DMS79 treated with DMSO at 0.1 percent for 48 hours (cell line): Measurements from ENCODE around the gene PFDN5.
"Not testable (repeated sequence)": the region's sequence is repeated elsewhere in the genome, so short reads cannot be mapped to it uniquely, and the experiment has no call there.

Experiments
- DNase-seq: peaks from one replicate; lab custom pipeline; 2025; lab: John Stamatoyannopoulos, UW

PFDN5 gene

DNA sequence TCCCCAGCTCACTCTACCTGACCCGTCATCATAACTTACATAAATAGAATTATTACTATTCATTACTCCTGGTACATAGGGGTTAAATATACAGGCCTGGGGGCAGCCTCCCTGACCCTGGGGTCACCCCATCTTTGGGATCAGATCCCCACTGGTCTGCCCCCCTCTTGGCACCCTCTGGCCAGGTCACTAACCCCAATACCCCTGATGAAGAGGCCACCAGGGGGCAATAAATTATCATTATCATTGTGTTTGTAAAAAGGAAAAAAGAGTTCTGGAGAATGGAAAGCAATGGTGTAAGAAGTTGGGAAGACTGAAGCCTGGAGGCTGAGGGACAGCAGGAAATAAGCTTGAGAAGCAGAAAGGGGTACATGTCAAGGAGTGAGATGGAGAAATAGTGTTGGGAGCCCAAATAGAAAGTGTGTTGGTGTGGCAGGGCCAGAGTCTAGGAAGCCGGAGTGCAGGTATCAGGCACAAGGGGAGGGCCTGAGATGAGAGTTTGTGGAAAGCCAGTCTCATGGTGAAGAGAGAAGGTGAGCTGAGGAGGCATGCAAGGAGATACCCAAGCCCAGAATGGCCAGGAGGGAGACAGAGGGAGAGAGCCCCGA lies 32.2 kb downstream of the PFDN5 start:
- no peak for DNase-seq

DNA sequence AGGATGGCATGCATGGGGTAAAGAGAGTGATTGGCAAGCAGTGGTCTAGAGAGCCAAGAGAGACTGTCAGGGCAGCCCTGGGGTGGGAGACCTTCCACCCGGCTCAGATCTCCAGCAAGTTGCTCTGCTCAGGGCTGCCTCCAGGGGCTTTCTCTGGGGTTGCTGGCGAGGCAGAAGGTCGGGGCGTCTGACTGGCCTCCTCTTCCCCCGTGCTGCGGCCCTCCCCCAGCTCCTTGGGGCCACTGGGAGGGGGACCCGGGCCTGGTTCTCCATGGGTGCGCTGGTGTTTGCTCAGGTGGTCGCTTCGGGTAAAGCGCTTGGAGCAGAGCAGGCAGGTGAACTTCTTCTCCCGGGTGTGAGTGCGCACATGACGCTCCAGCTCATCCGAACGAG lies 32.7 kb downstream of the PFDN5 start:
- no peak for DNase-seq

DNA sequence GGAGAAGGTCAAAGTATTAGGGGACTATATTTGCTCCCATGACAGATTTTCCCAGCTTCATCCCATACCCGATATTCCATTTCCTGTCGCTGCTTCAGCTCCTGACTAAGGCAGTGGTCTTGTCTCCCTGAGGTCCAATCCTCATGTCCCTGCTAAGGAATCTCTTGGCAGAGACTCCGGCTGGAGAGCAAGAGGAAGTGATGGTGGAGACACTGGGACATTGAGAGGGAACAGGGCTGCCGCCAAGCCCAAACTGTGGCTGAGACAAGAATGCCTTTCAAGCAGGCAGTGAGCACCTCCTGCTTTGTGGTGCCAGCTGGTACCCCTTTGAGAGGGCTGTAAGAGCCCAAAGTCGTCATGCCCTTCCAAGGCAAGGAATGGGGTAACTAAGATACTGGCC lies 35.3 kb downstream of the PFDN5 start:
- DNase-seq, result no peak

DNA sequence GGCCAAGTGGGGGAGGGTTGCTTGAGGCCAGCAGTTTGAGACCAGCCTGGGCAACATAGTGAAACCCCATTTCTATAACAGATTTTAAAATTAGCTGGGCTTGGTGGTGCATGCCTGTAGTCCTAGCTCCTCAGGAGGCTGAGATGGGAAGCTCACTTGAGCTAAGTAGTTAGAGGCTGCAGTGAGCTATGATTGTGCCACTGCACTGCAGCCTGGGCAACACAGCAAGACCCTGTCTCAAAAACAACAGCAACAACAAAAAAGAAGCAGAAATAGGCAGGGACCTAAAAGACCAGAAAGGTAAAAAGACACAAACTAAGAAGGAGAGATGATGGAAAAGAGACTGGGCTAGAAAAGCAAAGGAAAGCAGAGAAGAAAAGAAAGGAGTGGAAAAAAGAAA lies 37.0 kb downstream of the PFDN5 start:
- DNase-seq, result not testable (repeated sequence)

DNA sequence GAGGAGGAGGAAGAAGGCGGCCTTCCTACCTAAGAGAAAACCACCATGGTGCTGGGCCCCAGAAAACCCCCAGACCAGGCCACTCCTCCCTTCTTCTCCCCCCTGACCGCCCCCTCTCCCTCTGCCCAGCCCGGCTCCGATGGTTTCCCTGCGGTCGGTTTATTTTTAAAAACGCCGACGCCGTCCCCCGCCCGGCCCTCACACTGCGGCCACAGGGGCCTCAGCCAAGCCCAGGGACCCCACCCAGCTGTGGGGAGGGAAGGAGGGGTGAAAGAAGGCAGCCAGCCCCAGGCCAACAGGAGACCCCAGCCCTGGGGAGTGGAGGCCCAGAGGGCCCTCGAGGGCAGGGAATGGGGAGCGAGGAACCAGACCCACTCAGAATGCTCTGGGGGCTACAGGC lies 37.4 kb downstream of the PFDN5 start:
- no peak for DNase-seq

DNA sequence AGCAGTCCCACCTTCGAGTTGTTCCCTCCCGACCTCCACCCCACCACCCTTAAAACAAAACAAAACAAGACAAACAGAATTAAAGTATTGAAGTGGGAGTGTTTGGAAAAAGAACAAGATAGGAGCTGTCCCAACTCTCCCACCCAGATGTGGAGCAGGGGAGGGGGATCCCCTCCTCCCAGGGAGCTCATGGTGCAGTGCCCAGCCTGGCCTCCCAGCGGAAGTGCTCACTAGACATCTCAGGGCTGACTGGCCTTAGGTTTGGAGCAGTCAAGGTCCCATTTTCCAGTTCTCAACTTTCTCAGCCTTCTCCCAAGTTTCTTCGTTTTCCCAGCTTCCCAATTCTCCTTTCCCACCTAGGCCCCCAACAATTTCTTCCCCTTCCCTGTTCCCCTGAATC lies 37.9 kb downstream of the PFDN5 start:
- no peak for DNase-seq

DNA sequence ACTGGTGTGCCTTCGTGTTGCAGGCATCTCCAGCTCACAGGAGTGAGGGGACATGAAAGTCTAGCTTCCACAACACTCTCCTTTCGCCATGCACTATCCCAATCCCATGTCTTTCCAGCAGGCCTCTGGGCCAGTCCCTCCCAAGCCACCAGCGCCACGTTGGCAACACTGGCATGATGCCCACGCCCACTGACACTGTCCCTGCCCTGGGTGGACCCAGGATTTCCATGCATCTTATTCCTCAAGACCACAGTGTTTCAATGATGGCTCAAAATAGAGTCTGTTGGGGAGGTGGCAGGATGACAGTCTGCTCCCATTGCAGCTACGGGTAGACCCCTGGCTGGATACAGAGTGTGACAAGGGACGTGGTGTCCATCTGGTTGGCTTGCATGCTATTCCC lies 38.5 kb downstream of the PFDN5 start:
- DNase-seq, result no peak

DNA sequence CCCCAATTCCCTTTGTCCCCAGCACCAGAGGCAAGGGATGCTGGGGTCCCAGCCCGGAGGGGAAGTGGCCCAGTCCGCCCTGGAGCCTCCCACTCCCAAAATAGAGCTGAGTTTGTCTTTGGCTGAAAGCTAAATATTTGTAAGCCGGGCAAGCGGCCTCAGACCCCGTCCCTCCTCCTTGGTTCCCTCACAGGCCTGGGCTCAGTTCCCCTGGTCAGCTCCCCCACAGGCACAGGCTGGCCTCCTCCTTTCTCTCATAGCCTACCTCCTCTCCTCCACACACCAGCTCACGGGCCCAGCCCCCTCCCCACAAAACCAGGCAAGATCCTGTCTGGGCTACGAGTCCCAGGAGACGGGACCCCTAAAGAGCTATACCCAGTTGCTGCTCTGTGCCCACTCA lies 39.5 kb downstream of the PFDN5 start:
- no peak for DNase-seq

DNA sequence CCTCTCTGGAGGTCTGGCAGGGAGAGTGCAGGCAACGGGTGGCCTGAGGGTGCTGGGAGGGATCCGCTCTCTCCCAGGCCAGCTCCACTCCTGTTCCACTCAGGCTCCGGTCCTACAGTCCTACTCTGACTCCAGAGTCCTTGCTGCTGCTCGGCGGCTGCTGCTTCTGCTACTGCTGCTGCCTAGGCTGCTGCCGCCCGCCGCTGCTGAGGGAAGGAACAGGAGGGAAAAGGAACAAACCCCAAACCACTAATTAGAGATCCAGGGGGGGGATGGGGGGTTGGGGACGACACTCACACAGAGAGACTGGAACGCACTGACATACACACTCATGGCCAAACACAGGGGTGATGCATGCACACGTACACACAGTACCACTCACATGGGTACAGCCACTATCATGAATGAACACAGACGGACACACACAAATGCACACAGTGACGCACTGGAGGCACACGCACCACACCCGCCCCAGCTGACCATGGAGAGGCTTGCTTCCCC lies 40.9 kb downstream of the PFDN5 start, which contains the start of gene SP7:
SP7 (minus strand) TSS at position 174 of the 501 bp plus-strand sequence. CDS start 708 bp downstream, outside the sequence.
- no peak for DNase-seq

DNA sequence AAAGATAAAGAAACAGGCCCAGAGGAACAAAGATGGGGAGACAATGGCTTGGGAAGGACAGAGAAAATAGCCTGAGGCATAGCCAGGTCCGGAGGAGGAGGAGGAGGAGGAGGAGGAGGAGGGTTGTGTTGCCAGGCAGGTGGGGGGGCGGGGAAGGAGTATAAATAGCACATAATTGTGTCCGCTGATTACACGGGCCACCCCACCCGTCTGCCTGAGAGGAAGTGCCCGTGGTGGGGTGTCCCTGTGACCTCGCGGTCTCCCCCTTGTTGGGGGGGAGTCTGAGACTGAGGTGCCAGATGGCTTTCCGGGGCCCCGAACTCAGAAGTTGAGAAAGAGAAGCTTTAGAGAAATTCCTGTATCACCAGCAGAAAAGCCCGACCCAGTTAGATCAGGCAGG lies 42.7 kb downstream of the PFDN5 start:
- DNase-seq, result no peak

DNA sequence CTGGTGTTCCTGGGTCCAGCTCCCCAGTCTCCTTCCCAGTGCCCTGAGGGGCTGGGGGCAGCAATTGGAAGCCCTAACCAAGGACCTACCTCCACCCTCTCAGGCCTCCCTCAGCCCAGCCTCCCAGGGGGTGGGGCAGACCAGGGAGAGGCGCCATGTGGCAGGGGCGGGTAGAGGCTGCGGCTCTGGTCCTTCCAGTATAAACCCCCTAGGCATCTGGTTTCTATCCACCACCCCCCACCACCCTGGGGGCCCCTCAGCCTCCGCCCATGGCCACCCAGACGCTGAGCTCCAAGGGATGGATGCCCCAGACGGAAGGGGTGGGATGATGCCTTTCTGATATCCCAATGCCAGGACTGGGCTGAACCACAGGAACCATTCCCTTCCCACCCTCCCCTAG lies 43.6 kb downstream of the PFDN5 start:
- no peak for DNase-seq

DNA sequence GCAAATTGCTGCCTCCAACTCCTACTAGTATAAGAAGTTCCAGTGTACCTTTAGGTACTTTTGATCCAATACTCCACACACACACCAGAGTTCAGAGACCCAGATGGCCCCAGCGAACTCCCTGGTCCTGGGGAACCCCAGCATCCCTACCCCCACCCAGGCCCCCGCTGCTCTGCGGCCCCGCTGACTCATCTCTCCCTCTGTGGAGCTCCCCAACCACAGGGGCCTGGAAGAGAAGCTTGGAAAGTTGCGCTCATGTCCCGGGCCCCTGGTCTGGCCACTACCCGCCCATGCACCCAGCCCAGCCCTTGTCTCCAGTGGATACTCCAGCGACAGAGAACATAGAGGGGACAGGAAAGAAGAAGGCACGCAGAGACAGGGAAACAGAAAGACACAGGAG lies 45.1 kb downstream of the PFDN5 start:
- no peak for DNase-seq

DNA sequence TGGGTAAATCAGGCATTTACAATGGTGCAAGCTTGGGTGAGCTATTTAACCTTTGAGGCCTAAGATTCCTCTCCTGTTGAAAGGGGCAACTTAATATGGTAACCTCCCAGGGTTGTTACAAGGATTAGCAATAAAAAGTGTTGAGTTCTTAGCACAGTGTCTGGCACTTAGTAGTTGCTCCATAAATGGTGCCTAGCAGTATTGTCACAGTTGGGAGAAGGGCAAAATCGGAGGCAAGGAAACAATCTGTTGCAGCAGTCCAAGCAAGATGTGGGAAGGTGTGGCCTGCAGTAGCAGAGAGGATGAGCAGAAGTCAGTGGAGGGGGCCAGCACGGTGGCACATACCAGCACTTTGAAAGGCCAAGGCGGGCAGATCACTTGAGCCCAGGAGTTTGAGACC lies 48.1 kb downstream of the PFDN5 start:
- no peak for DNase-seq

DNA sequence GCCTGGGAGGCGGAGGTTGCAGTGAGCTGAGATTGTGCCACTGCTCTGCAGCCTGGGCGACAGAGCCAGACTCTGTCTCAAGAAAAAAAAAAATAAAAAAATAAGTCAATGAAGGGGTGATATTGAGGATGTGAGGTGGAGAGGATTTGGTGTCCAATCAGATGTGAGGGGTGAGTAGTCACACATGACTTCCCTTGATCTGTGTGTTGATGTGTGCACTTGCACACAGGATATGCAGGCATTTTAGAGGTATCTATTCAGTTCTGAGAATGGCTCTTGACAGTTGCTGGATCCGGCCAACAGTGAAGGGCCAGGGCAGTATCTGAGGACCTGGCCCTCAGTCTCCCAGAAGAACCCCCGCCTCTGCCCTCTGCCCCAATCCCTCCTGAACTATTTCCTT lies 48.6 kb downstream of the PFDN5 start:
- no peak for DNase-seq

DNA sequence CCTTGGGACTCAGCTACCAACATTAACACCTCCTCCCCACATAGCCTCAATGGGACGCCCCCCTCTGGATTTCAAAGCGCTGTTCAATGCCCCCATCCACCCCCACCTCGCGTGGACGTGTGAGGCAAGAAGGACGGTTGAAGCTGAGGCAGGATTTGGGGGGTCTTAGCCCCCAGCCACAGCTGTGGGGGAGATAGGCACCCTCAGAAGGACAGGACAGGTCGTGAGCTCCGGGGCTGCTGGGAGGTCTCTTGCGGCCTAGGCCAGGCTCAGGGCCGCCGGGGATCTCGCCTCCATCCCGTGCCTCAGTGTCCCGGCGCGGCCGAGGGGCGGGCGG lies 49.1 kb downstream of the PFDN5 start:
- DNase-seq, result no peak

DNA sequence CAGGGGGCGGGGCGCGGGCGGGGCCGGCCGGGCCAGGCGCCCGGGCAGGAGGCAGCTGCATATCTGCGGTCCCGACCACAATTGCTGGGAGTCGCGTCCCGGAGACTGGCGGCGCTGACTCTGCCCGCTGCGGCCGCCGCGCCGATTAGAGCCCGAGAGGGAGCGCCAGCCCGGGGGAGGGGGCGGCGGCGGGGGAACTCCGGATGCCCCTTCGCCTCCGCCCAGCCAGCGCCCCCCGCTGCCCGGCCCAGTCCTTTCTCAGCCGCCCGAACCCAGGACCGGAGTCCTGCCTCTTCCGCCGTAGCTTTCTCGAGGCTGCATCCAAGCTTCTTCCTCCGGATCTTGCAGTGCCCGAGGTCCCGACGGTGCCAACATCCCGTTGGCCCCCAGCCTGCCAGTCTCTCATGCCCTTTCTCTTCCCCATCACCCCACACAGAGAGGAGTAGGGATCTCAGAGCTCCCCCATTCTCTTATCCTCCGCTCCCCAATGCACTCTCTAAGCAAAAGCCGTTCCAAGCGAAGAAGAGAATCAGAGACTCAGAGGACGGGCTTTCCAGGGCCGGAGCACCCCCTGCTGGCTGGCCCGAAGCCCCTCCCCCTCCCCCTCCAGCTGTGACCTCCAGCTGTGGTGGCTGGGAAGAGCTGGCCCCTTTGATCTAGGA lies 49.6 kb downstream of the PFDN5 start:
- DNase-seq, result peak; percentile 4

DNA sequence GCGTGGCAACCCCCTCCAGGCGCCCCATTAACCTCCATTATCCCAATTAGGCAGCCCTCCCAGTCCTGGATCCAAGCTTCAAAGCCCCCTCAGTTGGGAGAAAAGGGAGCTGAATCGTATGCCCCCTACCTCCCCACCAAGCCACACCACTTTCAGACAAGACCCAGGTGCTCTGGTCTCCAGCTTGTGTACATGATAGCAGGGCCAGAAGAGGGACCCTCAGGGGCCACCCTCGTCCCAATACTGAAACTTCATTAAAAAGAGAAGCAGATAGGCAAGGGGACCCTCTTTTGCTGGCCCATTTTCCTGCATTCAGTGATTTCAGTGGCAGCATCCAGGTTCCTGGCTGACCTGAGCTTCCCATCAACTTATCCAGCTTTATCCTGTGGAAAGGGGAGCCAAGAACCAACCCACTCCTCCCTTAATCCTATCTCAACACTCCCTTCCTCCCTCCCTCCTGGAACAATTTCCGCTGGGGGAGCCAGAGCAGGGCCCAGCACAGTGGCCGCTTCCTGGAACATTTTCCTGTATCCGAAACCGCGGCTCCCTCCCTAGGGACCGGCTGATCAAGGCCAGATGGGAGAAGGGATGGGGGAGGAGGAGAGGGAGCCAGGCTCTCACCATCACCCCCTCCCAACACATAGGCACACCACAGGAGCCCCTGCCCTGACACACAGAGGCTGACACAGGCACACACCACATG lies 50.3 kb downstream of the PFDN5 start:
- DNase-seq, result no peak

DNA sequence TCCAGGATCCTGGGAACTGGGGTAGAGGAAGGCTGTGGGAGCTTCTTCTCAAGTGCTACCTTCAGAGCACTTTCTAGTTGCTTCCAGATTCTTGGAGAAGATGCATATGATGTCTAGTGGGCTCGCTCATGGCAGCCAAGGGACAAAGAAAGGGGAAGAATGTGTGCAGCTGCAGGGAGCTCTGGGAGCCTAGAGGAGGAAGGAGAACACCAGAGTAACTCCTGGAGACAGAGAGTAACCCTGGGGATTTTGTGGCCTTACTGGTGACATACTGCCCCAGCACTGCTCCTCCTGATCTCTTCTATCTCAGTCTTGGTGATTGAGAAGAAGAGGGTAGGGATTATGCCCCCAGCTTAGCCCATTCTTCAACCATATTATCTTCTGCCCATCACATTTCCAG lies 51.1 kb downstream of the PFDN5 start:
- no peak for DNase-seq

DNA sequence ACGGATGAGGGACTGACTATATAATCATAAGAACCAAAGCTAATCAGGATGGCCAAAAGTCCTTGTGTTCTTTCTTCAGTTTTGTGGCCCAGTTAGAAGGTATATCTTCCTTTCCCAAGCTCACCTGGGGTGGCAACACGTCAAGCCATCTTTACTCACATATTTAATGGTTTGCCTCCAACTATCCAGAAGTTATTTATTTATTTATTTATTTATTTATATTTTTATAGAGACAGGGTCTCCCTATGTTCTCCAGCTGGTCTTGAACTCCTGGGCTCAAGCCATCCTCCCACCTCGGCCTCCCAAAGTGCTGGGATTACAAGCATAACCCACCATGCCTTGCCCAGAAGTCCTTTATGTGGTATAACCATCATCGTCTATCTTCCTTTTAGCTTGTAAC lies 52.6 kb downstream of the PFDN5 start:
- no peak for DNase-seq
